H4 (cell line): Measurements from ENCODE around the gene MEIOB. TPM values are rescaled to one million over a fixed set of nuclear protein-coding genes. Genes with fewer than 3 reads are reported as not detected.

Experiments used
- DNase-seq: peaks from one replicate; pipeline ENCODE4 v3.0.0-alpha.2; 2015; ENCODE audit warnings: low spot score
- total RNA-seq: library from RNA; depleted of rRNA; stranded (reverse); fragments of >200 nt; shearing (Covaris generic); gene quantifications from 2 replicates; pipeline ENCODE4 v1.2.3, GENCODE V29; 2014; rRNA removed

Gene MEIOB
- total RNA-seq, 1 experiment from 2014 or later, result 2.8 TPM

GRCh38 chr16:1788095-1788707 lies 83.8 kb downstream of the MEIOB start:
- DNase-seq, result no peak

- DNase-seq, result no peak
Observed at GRCh38 chr16:1787322-1788094, 84.5 kb downstream of the MEIOB start.

GRCh38 chr16:1787056-1787321 lies 85.0 kb downstream of the MEIOB start:
- DNase-seq, result no peak

GRCh38 chr16:1786242-1787055 lies 85.5 kb downstream of the MEIOB start:
- DNase-seq, result no peak

- DNase-seq, result no peak
Observed at GRCh38 chr16:1785846-1786170, 86.2 kb downstream of the MEIOB start.

GRCh38 chr16:1784977-1785845 lies 86.8 kb downstream of the MEIOB start:
- no peak for DNase-seq

Other genes starting within 250 kb of the MEIOB start
- 54.4 and 71.2 TPM in 2 replicates for gene JPT2, start 193.9 kb downstream of the MEIOB start, total RNA-seq
- 2.6 and 4.4 TPM in 2 replicates for gene MAPK8IP3, start 166.0 kb downstream of the MEIOB start, total RNA-seq
- gene NME3, start 100.6 kb downstream of the MEIOB start, total RNA-seq, result 0.50 TPM in 1 of 2 replicates, not detected in the other
- 0.90 and 1.2 TPM in 2 replicates for gene EME2, start 99.4 kb downstream of the MEIOB start, total RNA-seq
- 114 and 125 TPM in 2 replicates for gene MRPS34, start 99.0 kb downstream of the MEIOB start, total RNA-seq
- 20.1 and 23.9 TPM in 2 replicates for gene SPSB3, start 89.6 kb downstream of the MEIOB start, total RNA-seq
- 38.9 and 112 TPM in 2 replicates for gene NUBP2, start 89.2 kb downstream of the MEIOB start, total RNA-seq
- gene IGFALS, start 78.5 kb downstream of the MEIOB start, total RNA-seq, result not detected in 2 replicates
- gene HAGH, start 45.3 kb downstream of the MEIOB start, total RNA-seq, result 18.4 and 31.3 TPM in 2 replicates
- gene FAHD1, start 45.0 kb downstream of the MEIOB start, total RNA-seq, result 23.8 and 27.6 TPM in 2 replicates
- gene HS3ST6, start 46.3 kb upstream of the MEIOB start, total RNA-seq, result not detected in 2 replicates
- gene MSRB1, start 71.0 kb upstream of the MEIOB start, total RNA-seq, result 25.3 and 32.7 TPM in 2 replicates
- not detected in 2 replicates for gene RPL3L, start 82.5 kb upstream of the MEIOB start, total RNA-seq
- gene NDUFB10, start 87.4 kb upstream of the MEIOB start, total RNA-seq, result 360 and 447 TPM in 2 replicates
- gene RPS2, start 92.7 kb upstream of the MEIOB start, total RNA-seq, result 2,920 and 3,088 TPM in 2 replicates
- gene RNF151, start 94.7 kb upstream of the MEIOB start, total RNA-seq, result not detected in 2 replicates
- 50.8 and 55.9 TPM in 2 replicates for gene TBL3, start 99.9 kb upstream of the MEIOB start, total RNA-seq
- gene NOXO1, start 109.3 kb upstream of the MEIOB start, total RNA-seq, result not detected in 2 replicates
- 13.4 and 15.1 TPM in 2 replicates for gene GFER, start 112.0 kb upstream of the MEIOB start, total RNA-seq
- 3.4 and 7.7 TPM in 2 replicates for gene SYNGR3, start 117.8 kb upstream of the MEIOB start, total RNA-seq
- 5.5 and 10.4 TPM in 2 replicates for gene ZNF598, start 137.7 kb upstream of the MEIOB start, total RNA-seq
- 2.7 TPM in 1 of 2 replicates, not detected in the other for gene NPW, start 147.6 kb upstream of the MEIOB start, total RNA-seq
- gene NHERF2, start 154.7 kb upstream of the MEIOB start, total RNA-seq, result 33.1 and 33.7 TPM in 2 replicates
- 28.2 and 42.3 TPM in 2 replicates for gene NTHL1, start 175.7 kb upstream of the MEIOB start, total RNA-seq
- gene TSC2, start 175.8 kb upstream of the MEIOB start, total RNA-seq, result 11.0 and 15.6 TPM in 2 replicates